GM19035 (cell line): ENCODE measurements around the gene ZNF334.

Experiments used
- ATAC-seq: cut with Tn5 transposase; IDR thresholded peaks from one replicate; pipeline ENCODE4 v1.9.1; 2021; ENCODE audit not compliant: unreplicated experiment

ZNF334 gene

DNA sequence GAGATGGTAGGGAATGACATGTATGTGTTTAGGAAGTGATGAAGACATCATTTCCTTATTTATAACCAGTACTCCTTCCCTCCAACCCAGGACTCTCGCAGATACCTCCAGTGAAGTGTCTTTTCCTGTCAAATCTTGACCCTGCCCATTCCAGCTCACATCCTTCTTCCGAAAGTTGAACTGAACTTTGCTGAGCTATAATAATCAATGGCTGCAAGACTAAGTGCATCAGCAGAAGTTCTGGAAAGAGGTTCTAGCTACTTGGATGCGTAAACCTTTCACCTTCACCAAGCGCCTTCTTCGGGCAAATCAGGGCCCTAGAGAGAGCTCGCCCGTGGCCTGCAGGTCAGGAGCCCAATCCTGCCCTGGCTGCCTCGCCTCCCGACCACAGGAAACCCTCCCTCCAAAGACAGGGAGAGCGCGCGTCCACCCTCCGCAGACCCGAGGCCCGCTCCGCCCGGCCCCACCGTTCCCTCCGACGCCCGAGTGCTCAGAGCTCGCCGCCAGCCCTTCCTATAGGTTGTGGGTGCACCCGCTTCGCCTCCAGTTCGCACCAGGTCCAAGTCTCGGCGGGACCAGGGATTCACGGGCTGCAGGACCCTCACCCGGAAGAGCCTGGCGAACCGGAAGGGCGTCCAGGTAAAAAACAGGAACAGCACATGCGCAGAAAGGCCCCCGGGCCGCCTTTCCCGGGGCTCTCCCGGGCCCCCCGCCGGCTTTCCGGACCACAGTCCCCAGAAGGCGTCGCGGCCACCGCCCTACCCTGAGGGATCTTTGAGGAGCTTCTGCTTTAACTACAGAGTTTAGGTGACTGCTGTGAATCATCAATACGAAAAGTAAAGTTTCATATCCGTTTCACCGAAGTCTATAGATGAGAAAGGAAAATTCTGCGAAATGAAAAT, at the start of gene ZNF334:
Gene ZNF334, minus strand, starts transcription at position 617 of the 902 bp plus-strand sequence. CDS start 1,457 bp downstream, outside the sequence.
- ATAC-seq, result no peak

DNA sequence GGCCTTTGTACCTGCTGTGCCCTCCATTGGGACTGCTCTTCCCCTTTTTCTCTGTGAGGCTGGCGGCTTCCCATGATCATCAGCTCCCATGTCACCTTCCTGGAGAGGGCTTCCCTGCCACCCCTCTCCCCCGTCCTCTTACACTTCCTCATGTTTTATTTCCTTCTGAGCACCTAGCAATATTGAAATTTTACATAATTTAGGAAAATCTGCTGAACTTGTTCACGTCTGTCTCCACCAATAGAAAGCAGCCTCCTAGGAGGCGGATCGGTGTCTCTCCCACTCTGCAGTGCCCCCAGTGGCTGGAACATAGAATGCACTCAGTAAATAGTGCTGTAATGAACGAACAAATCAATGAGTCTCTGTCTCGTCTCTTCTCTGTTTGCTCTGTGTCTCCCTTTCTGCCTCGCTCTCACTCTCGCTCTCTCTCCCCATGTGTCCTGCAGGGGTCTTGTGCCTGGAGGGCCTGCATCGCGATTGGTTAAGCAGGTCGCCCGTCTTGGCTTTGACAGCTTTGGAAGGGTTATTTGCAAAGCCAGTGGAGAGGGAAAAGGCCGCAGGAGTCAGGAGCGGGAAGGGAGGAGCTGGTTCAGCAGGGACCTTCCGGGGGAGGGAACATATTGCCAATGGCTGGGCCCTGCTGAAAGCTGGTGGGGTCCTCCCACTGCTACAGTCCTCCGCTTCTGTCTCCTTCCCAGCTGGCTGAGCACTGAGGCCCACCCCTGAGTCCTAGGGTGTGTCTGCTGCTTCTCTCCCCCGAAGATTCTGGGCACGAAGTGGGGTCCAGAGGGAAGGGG, 49.2 kb upstream of the ZNF334 start:
- ATAC-seq, result peak; percentile 52

- no peak for ATAC-seq
These were observed 48.6 kb upstream of the ZNF334 start for GRCh38 chr20:46562009-46562372.

DNA sequence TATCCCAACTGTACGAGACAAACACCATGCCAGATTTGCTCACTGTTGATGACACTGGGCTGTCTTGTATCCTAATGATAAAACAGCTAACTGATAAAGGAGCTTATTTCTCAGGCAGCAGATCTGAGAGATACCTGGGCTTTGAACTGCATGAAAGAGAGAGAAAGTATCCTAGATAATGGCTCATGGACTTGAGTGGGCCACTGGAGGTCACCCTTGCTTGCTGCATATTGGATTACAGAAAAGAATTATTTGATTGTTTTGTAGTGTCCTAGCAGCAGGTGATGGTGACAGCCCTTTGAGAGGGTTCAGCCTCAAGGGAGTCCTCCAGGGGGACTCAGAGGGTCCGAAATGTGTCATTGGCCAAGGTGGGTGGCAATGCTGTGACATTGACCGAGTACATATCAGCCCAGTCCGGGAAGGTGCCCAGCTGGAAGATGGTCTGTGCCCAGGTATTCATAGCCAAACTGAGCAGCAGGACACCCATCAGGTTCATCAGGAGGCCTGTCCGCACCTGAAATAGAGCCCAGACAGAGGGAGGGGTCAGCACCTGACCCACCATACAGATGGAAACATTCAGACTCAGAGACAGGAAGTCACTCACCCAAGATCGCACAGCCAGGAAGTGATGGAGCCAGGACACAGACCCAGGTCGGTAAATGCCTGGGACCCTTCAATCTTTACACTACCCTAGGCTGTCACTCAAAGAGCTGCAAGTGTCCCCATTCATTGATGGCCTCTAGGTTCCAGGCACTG, 46.5 kb upstream of the ZNF334 start:
- no peak for ATAC-seq

DNA sequence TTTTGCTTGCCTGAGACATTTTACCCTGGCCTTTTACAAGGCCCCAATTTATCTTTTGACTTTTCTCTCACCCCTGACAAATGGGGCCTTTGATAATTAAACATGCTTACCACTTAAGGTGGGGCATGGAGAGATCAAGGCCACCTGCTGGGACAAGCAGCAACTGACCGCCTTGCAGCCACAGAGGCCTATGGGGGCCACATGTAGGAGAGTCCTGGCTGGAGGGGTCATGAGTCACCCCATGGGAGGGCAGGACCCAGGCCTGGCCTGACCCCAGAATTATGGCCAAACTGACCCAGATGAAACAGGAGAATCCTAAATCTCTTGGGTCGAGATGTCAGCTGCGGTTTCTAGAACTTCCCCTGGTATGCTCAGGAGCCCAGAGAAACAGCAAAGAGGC, 45.6 kb upstream of the ZNF334 start:
- no peak for ATAC-seq

DNA sequence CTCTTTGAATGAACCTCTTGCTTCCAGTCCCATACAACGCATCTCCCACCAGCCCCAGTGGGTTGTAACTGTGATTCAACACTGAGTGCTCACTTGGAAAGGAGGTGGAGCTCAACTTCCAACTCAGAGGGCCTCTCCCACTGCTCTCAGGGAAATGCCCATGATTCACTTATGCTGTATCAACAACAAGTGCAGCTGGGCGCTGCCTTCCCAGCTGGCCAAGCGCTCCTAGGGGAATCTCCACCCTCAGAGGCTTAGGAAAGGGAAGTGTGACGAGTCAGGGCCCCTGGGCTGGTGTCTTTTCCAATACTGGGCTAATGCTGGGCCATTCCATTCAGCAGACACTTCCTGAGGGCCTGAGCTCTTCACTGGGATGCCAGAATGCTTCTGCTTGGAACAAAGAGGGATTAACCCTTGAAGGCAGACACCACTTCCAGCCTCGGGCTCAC, 45.2 kb upstream of the ZNF334 start:
- no peak for ATAC-seq

GRCh38 chr20:46557231-46557956, 44.0 kb upstream of the ZNF334 start:
- ATAC-seq, result no peak

DNA sequence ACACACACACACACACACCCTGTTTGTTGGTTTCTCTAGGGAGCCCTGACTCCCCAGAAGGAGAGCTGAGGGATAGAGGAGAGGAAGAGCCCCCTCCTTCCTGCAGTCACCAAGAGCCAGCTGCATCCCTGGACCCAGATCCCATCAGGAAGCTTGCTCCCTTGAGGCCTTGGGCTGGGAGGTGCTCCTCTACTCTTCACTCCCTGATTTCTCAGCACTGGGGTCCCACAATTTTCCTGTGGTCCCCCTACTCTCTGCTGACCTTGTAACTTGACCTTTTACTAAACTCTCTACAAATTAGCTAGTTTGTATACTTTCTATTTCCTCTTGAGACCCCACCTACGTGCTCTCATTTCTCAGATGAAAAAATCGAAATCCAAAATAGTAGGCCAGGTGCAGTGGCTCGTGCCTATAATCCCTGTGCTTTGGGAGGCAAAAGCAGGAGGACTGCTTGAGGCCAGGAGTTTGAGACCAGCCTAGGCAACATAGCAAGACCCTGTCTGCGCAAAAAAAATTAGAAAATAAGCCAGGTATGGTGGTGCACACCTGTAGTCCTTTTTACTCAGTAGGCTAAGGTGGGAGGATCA, 42.1 kb upstream of the ZNF334 start:
- no peak for ATAC-seq

DNA sequence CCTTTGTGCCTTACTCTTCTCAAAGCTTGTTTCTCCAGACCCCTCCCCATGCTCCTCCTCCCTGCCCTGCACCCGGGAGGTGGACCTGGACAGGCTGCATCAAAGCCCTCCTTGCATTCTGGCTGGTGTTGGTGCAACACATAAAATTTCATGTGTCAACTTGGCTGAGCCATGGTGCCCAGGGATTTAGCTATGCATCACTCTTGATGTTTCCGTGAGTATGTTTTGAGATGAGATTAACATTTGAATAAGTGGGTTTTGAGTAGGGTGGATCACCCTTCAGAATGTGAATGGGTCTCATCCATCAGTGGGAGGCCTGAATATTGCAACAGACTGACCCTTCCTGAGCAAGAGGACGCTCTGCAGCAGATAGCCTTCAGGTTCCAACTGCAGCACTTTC, 41.5 kb upstream of the ZNF334 start:
- no peak for ATAC-seq

DNA sequence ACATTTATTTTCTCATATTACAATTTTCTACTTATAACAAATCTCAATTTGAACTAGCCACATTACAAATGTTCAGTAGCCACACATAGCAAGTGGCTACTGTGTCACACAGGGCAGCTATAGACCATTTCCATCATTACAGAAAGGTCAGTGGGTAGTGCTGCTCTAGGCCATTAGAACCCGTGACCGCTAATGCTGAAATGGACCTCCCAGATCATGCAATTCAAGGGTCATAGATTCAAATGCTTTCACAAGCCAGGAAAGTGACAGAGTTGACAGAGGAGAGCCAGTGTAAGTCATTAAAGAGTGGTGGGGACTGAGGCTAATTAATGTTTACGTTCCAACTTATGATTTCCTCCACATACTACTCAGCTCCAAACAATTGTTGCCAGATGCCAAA, 40.6 kb upstream of the ZNF334 start:
- ATAC-seq, result no peak

- ATAC-seq, result peak; percentile 62
These were observed 39.4 kb upstream of the ZNF334 start for GRCh38 chr20:46552460-46553420.

DNA sequence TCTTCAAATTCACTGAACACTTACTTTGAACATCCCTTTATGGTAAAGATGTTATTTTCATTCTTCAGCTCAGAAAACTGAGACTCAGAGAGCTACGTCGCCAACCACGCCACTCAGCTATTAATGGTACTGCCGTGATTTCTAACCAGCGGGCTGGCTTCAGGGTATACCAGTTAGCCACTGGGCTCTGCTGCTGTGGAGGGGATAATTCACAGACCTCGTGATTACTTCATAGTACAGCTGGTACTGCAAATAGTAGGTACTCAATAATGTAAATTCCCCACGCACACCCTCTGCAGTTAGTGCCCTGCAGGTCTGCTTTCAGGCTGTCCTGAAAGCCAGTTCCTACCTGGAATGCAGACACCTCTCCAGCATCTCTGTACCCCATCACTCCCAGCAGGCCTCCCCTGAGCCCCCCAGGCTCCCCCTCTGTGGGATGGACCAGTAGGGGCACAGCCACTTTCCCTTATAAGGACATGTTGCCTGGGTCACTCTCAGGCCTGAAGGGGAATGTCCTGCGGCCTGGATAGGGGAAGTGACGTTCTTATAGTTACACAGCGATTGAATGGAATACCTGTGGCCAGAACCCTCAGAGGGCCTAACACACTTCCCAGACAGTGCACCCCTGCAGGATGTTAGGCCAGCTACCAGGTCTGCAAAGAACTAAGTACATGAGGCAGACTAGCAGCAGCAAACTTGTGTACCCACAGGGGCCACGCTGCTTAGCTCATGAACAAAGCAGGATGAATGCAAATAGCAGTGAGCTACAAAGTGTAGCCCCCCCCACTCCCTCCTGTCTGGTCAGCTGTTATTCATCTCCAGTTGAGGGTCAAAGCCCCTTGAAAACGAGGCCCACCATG, 38.4 kb upstream of the ZNF334 start:
- no peak for ATAC-seq

DNA sequence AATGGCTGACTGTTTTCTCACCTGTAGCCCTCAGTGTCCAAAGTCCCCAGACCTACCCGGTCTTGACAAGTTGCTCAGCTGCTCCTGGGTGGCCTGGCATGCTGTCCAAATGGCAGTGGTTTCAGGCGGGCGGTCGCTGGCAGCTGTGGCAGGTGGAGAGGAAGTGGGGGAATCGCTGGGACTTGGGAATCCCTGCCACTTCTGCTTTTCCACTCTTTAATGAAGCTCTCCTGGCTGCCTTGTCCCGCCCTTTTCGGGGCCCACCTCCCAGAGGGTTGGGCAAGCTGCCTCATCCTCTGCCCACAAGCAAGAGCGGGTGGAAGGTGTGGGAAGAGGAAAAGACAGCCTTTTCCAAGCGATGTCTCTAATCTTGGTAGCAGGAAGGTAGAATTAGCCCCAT, 37.1 kb upstream of the ZNF334 start, which contains the start of gene OCSTAMP:
Gene OCSTAMP, minus strand, starts transcription at position 194 of the 400 bp plus-strand sequence. Its CDS starts 94 bp downstream, at position 100.
- no peak for ATAC-seq

- ATAC-seq, result no peak
These were observed 36.0 kb upstream of the ZNF334 start for GRCh38 chr20:46549188-46549972.

- ATAC-seq, result no peak
These were observed 35.3 kb upstream of the ZNF334 start for GRCh38 chr20:46548688-46549087.

DNA sequence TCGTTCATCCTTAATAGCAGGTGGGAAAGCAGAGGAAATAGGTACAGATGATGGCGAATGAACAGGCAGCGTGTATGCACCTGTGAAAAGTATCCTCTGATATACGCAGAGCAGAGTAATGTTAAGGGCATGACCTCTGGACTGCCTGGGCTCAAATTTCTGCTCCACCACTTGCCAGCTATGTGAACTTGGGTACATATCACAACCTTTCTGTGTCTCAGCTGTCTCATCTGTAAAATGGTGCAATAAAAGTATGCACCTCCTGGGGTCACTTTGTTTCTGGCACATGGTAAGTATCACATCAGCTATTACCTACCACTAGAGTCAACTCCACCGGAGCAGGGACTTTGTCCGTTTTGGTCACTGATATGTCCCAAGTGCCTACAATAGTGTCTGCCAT, 34.6 kb upstream of the ZNF334 start:
- no peak for ATAC-seq

DNA sequence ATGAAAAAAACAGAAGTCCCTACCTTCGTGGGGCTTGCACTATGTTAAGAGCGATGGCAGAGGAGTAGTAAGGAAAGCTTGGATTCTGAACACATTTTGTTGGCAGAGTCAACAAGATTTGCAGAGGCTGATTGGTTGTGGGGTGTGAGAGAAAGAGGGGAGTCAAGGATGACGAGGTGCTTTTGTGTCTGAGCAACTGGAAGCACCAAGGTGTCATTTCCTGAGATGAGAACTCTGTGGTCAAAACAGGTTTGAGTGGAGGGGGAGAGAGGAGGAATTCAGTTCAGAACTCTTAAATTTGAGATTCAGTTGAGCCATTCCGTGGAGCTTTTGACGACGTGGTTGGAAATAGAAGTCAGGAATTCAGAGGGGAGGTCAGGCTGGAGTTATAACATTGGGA, 33.6 kb upstream of the ZNF334 start:
- no peak for ATAC-seq
